COR-L47 (cell line): Measurements from ENCODE around the gene IZUMO1R.
"Not testable (repeated sequence)": the region's sequence is repeated elsewhere in the genome, so short reads cannot be mapped to it uniquely, and the experiment has no call there.

ENCODE experiments used
- DNase-seq: peaks from one replicate; lab custom pipeline; 2025; lab: John Stamatoyannopoulos, UW

The IZUMO1R gene

DNA sequence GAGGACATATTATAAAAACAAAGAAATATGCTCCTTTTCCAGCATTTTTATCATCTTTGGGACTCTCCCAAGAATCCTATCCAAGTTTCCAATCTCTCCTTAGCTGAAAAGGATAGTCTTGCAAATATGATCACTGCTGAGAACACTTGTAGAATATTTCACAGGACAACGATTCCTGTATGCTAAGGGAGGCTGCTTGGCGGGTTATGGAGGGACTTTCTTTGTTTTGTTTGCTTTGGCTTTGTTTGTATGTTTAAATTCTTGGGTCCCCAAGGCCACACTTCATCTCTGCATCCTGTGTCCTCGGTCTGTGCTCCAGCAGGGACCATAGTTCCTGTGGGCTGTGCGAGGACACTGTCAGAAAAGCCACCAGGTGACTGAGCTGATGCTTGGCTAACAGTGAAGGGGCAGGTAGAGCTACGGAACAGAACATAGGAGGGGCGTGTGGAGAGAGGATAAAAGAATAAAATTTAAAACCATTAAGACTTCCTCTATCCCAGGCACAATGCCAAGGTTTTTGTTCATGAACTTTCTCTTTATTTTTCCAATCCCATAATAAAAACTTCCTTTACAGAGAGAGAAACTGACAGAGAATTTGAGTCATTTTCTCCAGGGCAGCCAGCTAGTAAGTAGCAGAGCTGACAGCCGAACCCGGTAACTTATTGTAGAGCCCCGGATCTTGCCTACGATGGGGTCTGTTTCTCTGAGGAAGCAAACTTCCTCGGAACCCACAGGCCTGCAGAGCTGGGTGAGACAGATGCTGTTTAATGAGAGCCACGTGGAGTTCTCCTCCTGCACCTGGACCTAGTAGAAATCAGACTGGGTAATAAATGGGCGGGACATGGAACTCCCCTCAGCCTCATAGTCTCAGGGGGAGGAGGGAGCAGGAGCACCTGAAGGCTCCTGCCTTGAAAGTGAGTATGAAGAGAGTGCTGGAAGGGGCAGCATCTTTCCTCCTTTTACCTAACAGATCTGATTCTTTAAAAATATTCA, at the start of gene IZUMO1R:
Gene IZUMO1R, plus strand, starts transcription at position 615 of the 993 bp plus-strand sequence. CDS start 1,057 bp downstream, outside the sequence.
- no peak for DNase-seq

DNA sequence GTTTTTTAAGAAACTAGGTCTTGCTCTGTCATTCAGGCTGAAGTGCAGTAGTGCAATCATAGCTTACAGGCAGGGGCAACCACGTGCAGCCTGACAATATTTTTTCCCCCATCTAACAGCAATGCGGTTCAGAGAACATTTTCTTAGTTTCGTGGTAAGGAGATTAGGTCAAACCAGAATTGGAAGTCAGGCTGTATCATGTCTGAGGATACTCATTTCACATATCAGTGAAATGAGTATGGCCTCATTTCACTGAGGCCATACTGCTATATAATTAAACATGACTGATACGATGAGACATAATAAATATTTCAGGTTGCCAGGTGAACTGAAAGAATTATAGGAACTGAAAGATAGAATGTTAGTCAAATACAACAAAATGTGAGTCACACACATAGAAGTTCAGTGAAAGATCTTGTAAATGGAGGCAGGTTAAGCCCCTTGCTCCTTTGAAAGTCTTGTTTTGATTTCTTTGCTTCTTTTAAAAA, 32.5 kb upstream of the IZUMO1R start:
- DNase-seq = no peak

DNA sequence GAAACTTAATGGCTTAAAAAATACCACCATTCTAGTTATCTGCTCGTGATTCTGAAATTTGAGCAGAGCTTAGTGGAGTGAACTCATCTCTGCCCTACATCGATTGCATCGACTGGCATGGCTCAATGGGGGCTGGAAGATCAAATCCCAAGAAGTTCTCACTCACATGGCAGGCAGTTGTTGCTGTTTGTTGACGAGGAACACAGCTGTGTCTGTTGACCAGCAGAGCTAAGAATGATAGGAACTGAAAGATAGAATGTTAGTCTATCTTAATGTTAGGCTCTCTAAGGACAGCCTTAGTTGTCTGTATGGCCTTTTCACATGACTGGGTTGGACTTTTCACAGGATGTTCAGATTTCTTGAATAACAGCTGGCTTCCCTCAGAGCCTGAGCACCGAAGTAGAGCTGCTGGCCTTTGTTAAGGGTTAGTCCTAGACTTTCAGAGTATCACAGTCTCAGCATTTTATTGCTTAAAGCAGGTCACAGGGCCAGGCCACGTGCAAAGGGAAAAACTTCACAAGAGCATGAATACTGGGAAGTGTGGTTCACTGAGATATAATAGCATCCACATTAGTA, 31.6 kb upstream of the IZUMO1R start:
- DNase-seq = no peak

DNA sequence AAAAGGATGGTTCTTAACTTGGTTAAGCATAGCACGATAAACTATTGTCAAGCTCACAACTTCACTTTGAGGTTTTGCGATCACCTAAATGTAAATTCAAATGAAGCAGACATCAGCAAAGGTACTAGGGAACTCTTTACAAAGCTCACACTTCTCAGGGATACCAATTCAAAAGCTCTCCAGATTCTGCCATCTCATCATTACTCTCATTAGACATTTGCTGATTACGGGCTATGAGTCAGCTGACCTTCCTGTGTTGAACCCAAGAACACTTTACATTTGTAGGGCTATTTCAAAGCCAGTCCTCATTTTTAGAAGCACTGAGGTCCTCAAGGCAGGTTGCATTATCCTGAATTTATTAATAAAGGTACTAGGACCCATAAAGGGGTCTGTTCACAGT, 28.4 kb upstream of the IZUMO1R start:
- DNase-seq = no peak

DNA sequence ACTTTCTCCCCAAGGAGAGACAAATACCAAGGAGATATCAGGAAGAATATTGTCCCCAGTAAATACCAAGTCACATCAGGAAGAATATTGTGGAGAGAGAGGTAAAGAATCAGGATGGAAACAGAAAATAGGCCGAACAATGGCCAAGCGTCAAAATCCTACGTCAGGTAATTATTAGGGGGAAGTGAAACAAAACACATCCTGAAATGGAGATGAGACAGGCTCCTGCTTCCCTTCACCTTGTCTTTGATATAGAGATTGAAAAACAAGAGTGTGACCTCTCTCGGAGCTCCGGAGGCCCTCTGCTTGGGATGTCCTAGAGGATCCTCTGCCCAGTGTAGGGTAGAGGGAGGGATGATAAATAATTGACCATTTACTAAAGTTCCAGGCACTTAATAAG, 27.4 kb upstream of the IZUMO1R start:
- DNase-seq = no peak

DNA sequence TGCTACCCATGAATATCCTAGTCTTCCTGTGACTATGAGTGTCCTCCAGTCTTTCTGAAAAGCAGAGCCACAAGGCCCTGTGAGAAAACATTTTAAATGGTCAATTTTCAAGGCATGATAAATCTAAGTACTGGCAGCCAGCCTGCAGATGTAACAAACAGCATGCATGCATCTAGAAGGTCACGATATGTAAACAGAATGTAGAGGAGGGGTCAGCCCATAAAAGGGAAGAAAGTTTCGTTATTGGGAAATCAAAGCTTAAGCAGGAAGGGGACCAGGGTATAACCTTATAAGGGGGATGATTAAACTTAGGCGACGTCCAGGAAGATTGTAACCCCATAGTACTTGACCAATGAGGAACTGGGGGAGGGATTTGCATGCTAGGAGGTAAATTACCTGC, 26.2 kb upstream of the IZUMO1R start:
- DNase-seq = not testable (repeated sequence)

DNA sequence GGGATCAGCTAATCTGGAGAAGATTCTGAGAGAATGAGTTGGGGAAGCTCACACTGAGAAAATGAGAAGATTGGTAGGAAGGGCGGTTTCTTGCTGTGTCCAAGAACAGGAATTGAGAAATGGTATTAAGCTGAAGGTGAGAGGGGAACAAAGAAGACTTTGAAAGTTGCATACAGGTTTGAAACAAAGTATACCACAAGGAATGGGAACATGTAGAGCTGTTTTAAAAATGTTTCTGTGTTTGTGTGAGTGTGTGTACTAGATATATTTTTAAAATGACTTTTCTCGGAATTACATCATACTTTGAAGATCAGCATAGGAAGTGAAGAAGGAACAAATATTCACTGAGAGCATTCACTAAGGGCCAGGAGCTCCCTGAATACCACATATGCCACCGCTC, 24.4 kb upstream of the IZUMO1R start:
- no peak for DNase-seq

DNA sequence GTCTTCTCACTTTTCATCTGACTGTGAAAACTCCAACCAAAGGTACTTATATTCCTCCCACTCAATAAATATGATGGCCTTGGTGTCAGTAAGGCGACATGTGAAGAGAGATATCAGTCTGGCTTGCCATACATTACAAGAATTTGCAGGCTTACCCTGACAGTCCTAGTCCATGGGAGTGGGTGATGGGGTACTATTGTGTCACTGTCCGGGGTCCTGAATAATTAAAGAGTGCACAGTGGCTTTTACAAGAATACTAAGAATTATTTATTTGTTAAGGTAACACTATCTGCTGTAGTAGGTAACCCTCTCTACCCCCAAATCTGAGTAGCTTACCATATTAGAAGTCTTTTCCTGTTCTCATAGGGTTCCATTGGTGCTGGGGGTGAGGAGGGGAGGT, 23.1 kb upstream of the IZUMO1R start:
- DNase-seq = no peak

DNA sequence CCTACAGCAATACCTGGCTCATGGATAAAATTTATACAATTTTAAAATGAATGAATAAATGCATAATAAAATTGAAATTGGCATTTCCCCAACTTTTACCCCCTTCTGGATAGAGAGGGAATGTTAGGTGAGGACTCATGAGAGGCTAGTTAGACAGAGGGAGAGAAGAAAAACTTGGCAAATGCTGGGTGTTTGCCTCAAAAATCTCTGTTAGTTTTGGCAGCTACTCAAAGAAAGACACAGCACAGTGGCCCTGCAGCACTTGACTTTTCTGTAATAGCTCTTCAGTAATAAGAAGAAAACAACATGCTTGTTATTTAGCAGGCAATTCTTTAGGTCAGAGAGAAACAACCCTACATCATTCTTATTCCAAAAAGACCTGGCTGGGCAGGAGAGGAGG, 20.7 kb upstream of the IZUMO1R start:
- no peak for DNase-seq

DNA sequence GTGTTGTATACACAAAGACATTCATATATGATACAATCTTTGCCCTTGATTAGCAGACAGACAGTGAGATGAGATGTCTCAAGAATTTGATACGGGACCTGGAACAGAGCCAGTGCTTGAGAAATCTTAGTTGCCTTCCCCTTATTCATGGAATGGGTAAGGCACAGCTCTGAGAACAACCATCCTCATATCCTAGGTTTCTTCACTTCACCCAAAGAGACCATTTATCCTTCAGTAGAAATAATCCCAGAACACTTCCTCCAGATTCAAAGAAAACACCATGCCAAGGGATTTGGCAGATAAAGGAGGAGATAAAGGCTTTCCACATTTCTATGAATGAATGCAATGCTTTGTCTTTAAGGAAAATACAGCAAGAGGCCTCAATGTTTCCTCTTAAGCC, 8.8 kb upstream of the IZUMO1R start:
- DNase-seq = no peak

DNA sequence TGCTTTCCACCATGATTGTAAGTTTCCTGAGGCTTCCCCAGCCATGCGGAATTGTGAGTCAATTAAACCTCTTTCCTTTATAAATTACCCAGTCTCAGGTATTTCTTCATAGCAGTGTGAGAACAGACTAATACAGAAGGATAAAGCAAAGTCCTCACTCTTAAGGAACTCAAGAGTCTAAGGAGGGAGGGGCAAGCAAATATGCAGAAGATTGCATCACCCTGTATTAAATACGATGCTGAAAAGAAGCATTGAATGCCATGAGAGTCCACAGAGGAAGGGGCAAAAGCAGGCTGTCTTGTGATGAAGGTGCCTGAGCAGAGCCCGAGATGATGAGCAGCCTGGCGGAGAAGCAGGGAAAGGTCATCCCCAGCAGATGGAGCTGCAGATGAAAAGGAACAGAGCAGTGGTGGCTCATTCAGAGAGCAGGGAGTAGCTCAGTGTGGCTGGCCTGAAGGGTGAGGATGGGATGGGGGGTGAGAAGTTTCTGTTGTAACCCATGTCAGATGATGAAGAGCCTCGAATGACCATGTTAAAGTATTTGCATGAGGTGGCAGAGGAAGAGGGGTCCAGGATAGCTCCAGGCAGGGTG, 6.3 kb upstream of the IZUMO1R start:
- DNase-seq = no peak

DNA sequence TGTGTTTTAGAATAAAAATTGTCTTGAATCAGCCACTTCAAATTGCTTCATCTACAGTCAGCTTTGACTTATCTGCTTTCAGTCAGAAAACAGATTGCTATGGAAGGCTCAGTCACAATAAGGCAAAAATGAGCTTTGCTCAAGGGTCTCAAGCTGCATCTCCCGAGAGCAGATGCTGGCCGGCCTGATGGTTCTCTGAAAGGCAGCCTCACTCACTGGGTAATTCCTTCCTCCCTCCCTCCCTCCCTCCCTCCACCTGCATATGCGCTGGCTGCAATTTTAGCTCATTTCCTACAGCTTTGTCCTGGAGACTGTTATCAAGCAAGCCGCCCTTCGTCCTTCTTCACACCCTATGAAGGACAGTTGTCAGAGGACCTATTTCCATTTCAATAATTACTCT, 1.6 kb upstream of the IZUMO1R start:
- DNase-seq = no peak

DNA sequence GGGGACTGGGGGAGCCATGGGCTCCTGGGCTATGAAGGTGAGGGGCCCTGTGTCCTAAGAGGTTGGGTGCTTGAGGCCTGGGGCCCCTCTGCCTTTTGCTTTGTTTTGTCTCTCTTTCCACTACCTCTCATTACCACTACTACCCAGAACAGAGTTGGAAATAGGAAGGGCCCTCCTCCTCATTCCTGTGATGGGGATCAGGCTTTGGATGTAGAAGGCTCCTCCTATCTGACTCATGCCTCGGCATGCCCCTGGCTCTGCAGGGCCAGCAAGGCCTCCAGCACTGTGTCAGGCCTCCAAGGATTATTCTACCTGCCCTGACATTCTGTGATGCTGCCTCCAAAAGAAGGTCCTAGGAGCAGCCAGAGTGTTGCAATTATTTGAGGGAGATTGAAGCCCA, 766 bp downstream of the IZUMO1R start:
- no peak for DNase-seq

DNA sequence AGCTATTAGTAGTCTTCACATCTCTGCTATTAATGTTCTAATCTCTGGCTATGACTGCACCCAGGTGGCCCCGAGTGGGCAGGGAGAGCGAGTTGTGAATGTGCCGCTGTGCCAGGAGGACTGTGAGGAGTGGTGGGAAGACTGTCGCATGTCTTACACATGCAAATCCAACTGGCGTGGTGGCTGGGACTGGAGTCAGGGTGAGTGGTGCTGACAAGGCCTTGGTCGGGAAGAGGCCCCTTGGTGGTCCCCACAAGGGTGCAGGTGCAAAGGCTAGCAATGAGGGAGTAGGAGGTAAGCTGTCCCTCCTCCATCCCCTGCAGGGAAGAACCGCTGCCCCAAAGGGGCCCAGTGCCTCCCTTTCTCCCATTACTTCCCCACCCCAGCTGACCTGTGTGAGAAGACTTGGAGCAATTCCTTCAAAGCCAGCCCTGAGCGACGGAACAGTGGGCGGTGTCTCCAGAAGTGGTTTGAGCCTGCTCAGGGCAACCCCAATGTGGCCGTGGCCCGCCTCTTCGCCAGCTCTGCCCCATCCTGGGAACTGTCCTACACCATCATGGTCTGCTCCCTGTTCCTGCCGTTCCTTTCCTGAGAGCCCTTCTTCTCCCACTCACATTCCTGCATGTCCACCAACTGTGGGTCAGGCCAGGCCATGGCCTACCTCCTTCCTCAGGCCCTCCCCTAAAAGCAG, 2.9 kb downstream of the IZUMO1R start:
- no peak for DNase-seq

DNA sequence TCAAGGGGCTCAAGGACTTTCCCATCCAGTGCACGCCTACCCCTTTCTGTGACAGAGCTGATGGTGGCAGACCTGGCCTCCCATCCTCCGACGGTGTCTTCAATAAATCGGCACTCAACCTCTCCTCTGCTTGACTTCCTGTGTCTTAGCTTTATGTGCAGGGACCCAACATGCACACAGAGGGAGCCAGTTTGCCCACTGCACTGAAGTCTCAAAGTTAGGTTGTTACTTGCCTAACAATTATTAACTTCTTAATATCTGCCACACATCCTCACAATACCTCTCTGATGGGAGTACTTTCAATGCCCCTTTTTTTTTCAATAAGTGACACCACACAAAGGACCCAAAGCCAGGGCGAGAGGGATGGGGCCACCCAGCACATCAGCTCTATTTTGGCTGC, 3.6 kb downstream of the IZUMO1R start:
- DNase-seq = no peak

DNA sequence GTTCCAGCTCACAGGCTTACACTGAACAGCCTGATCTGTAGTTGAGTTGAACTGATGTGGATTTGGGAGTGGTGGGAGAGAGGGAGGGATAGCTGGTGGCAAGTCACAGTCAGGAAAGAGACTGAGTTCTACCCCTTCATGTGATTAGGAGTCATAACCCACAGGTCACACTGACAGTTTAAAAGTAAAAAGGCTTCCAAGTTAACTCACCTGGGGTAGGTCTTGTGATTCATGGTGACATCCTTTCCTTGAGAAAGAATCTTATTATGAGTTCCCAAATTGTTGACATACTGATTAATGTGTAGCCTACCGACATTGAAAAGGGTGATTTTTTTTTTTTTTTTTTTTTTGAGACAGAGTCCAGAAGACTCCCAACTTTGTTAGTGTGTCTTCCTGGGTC, 5.4 kb downstream of the IZUMO1R start:
- no peak for DNase-seq

DNA sequence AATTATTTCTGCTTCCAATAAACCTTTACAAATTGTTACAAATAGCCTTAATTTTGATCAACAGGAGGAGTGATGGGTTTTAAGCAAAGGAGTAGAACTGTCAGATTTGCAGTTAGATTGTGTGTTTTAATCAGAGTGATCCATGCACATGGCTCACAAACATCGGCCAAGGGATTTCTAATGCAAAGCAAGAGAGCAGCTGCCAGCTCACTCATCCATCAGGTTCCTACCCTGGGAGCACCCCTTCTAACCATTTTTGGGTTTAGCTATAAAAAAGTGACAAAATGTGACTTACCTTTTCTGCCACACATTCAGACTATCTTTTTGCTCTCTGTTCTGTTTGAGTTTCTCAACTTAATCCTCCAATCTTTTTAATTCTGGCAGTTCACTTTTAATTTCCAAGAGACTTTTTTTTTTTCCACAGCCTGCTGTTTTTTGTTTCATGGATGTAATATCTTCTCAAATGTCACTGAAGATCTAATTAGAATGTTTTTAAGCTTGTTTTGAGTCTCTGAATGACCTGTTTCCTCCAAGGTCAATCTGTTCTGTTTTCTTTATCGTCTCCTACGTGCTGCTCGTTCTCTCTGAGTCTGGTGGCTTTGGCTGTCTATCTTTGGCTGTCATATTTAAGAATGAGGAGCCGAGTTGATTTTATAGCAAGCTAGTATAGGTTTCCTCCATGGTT, 6.0 kb downstream of the IZUMO1R start:
- no peak for DNase-seq

DNA sequence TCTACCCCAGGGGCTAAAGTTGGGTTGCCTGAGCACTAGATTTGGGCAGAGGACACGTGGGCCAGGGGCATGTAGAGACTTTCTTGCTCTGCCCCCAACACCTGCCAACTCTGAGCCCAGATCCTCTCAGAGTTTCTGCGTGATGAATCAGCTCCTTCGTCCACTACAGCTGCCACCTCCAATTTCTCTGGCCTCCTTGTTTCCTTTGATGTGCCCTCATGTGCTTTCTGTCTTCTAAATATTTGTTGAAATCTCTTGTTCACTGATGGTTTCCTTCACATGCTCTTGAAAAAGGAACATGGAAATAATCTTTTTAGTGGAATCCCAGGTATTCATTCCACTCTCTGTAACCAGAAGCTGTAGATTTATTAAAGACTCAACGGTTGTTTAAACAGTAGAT, 8.0 kb downstream of the IZUMO1R start:
- no peak for DNase-seq

DNA sequence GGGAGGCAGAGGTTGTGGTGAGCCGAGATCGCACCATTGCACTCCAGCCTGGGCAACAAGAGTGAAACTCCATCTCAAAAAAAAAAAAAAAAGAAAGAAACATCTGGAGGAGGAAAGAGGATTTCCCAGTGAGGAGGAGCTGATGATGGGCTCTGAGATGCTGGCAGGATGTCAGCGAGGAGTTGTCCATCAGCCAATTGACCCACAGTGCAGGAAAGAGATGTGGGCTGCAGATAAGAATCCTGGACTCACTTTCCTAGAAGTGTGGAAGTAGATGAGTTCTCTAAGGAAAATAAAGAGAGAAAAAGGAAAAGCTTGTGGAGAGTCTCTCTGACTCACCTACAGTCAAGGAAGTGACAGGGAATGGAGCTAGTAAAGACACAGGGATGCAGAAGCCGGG, 9.7 kb downstream of the IZUMO1R start:
- DNase-seq = no peak

DNA sequence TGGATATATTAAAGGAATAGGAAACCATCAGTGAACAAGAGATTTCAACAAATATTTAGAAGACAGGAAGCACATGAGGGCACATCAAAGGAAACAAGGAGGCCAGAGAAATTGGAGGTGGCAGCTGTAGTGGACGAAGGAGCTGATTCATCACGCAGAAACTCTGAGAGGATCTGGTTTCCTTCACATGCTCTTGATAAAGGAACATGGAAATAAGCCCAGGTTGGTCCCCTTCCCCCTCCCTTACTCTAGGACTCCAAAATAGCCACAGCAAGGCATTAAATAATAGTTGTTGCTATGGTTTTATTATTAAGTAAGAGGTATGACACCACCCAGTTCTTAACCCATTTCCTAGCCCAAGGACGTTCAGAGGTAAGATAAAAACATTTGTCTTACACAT, 11.3 kb downstream of the IZUMO1R start:
- no peak for DNase-seq

DNA sequence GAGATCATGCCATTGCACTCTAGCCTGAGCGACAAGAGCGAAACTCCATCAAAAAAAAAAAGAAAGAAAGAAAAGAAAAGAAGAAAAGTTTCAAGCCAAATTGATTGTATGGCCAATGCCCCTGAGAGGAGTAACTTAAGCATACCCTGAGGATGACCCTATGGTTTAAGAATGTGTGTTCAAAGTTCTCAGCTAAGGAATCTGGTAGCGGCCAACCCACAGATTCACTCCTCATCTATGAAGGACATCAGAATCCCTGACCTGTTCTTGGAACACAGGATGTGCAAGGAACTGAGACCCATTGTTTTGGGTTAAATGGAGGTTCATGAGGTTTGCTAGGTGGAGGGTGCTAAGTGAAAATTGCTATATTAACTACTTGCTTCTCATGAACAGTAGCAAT, 18.1 kb downstream of the IZUMO1R start:
- no peak for DNase-seq

DNA sequence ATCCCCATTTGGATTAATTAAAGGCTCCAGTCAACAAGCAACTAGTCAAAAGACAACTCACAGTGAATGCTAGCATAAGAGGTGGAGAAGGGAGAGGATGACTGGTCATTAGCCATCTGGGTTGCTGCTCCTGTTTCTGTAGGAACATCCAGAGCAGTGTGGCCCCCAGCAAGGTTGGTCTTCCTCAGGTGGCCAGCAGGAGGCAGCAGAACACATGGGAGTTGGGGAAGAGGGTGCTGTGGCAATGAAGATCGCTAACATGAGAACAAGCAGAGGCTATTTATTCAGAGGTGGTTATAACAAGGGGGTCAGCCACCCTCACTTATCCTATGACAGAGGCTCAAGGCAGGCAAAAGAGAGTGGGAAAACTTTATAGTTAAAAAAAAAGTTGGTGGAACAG, 21.3 kb downstream of the IZUMO1R start:
- no peak for DNase-seq
